ENCODE measurements around the gene GFAP.

The GFAP gene

GRCh38 chr17:44900894-44901293 lies 14.4 kb downstream of the GFAP start:
- TF ChIP-seq CTCF (conservative IDR thresholded peaks at IDR 0.05), result no peak
- H3K27ac ChIP-seq, result no peak overlapping the region

GRCh38 chr17:44899074-44899782 lies 16.1 kb downstream of the GFAP start, which contains the start of gene EFTUD2:
EFTUD2 (minus strand) TSS chr17:44899445; CDS start chr17:44894521, 4,924 bp downstream.
- H3K27ac ChIP-seq, result peak within 1 kb of the TSS; percentile 98
- no peak for TF ChIP-seq CTCF (conservative IDR thresholded peaks at IDR 0.05)

GRCh38 chr17:44898768-44899073 lies 16.6 kb downstream of the GFAP start:
- peak overlapping the region; percentile 98 for H3K27ac ChIP-seq
- no peak for TF ChIP-seq CTCF (conservative IDR thresholded peaks at IDR 0.05)

GRCh38 chr17:44894642-44895041 lies 20.7 kb downstream of the GFAP start:
- H3K27ac ChIP-seq, result no peak overlapping the region
- no peak for TF ChIP-seq CTCF (conservative IDR thresholded peaks at IDR 0.05)

- H3K27ac ChIP-seq, result no peak overlapping the region
- TF ChIP-seq CTCF (conservative IDR thresholded peaks at IDR 0.05), result no peak
These were observed 23.1 kb downstream of the GFAP start for GRCh38 chr17:44892250-44892649.

GRCh38 chr17:44889003-44889402 lies 26.3 kb downstream of the GFAP start:
- no peak for TF ChIP-seq CTCF (conservative IDR thresholded peaks at IDR 0.05)
- H3K27ac ChIP-seq, result no peak overlapping the region

- H3K27ac ChIP-seq, result no peak overlapping the region
- TF ChIP-seq CTCF (conservative IDR thresholded peaks at IDR 0.05), result no peak
These were observed 27.0 kb downstream of the GFAP start for GRCh38 chr17:44887971-44888954.
